ENCODE measurements around the gene ARHGAP36.

DNA sequence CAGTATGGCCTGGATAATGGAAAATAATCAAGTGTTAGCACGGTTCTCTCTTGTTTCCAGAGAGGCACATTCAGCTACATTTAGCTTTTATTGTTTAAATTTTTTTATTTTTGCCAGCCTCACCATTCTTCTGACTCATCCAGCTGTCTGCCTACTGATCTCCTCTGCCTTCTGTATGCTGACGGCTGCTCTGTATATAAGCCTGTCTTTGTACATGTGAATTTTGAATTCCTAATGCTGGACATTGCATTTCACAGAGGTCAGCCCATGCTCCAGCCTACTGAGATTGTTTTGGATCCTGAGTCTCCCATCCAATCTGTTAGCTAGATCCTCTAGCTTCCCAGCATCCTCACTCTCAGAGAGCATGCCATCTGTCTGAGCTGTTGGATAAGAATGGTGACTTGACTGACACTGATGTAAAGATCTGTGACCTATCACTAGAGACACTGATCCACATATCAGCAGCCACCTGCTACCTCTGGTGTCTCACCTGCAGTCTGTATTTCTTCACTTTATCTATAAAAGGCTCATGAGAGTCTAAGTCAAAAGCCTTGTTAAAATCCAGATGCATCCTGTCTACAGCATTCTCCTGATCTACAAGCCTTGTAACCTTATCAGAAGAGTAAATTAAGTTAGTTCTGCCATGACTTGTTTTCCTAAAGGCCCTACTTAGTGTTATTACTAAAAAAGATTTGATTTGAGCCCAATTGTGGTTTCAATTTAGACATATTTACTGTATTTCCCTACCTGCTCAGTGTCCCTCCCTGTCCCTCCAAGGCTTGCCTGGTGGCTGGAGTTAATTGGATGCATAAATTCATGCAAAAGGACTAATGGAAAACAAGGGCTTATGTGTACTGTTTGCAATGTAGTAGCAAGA is 25.6 kb upstream of the ARHGAP36 start:
- TF ChIP-seq CTCF (conservative IDR thresholded peaks at IDR 0.05; ENCODE audit: low read depth, low read length): no peak
- no peak for TF ChIP-seq EZH2 (IDR thresholded peaks at IDR 0.05; ENCODE audit: low read length, unreplicated experiment)
- TF ChIP-seq EZH2phosphoT487 (IDR thresholded peaks at IDR 0.05; ENCODE audit: borderline replicate concordance, low read length): no peak
